Measurements from ENCODE around the gene CDC25B. TPM values are rescaled to one million over a fixed set of nuclear protein-coding genes. Genes with fewer than 3 reads are reported as not detected.
A peak's percentile ranks its signal among the peaks of the same experiment; 100 is the strongest.

The CDC25B gene
- total and polyA plus RNA-seq, 2 of the 13 experiments (the other 11 are each of a cell fraction or from before 2014, with no cell fraction given): 14.5 to 19.4 TPM

DNA sequence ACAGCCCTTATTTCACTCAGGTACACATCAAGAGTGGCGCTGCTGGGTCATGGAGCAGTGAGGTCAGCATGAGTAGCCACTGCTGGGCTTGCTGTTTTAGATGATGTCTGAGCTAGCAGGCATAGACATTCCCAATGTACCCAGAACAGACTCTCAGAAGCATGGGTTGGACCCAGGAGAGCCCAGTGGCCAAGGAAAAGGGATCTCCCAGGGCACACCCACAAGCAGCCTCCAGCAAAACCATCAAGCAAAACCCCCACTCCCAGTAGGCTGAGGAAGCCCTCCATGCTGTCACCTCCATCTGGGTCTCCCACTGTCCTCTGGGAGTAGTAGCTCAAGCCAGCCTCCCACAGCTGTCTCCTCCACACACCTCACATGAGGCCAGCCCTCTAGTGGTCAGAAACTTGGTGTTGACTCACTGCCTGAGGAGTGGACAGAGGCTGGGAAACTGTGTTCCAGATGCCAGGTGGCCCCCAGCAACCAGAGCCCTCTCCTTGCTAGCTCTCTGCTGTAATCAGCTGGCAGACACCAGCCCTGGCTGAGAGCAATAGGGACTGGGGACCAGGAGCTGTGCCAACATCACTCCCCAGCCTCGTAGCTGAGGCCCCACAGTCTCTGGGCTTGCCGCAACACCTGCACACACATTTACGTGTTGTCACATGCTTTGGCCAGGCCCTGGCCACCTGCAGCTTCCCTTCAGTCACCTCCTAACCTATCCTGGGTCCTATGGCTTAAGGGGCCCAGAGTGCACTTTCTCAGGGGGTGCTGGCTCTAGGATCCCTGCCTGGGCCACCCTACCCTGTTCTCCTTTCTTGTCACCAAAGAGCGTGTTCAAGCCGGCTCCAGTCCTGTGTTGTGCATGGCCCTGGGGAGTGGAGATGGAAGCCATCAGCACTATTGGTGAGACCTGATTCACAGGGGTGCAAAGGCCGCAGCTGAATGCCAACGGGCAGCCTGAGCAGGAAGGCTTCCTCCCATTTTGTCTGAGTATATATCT, 22.3 kb downstream of the CDC25B start (continued):
- TF ChIP-seq DR1 (CRISPR knock-in tag; IDR thresholded peaks at IDR 0.05): peak; percentile 19; the same call in 1 of the 2 replicates
- no peak; the same call in 1 of the 2 replicates for TF ChIP-seq ZNF766 (CRISPR knock-in tag; IDR thresholded peaks at IDR 0.05; ENCODE audit: borderline replicate concordance)
- no peak for TF ChIP-seq JUNB (CRISPR knock-in tag; IDR thresholded peaks at IDR 0.05; ENCODE audit: borderline replicate concordance)
- TF ChIP-seq, protein P1, sequence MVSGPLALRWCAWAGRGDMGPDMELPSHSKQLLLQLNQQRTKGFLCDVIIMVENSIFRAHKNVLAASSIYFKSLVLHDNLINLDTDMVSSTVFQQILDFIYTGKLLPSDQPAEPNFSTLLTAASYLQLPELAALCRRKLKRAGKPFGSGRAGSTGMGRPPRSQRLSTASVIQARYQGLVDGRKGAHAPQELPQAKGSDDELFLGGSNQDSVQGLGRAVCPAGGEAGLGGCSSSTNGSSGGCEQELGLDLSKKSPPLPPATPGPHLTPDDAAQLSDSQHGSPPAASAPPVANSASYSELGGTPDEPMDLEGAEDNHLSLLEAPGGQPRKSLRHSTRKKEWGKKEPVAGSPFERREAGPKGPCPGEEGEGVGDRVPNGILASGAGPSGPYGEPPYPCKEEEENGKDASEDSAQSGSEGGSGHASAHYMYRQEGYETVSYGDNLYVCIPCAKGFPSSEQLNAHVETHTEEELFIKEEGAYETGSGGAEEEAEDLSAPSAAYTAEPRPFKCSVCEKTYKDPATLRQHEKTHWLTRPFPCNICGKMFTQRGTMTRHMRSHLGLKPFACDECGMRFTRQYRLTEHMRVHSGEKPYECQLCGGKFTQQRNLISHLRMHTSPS (CRISPR knock-in tag; IDR thresholded peaks at IDR 0.05; ENCODE audit: low read depth): peak; percentile 84; the same call in 1 of the 2 replicates
- no peak for TF ChIP-seq ZNF251 (CRISPR knock-in tag; IDR thresholded peaks at IDR 0.05)
- peak; percentile 86 for TF ChIP-seq ZMYM4 (CRISPR knock-in tag; IDR thresholded peaks at IDR 0.05)
- TF ChIP-seq PAF1 (CRISPR knock-in tag; IDR thresholded peaks at IDR 0.05): no peak
- TF ChIP-seq, protein P2, sequence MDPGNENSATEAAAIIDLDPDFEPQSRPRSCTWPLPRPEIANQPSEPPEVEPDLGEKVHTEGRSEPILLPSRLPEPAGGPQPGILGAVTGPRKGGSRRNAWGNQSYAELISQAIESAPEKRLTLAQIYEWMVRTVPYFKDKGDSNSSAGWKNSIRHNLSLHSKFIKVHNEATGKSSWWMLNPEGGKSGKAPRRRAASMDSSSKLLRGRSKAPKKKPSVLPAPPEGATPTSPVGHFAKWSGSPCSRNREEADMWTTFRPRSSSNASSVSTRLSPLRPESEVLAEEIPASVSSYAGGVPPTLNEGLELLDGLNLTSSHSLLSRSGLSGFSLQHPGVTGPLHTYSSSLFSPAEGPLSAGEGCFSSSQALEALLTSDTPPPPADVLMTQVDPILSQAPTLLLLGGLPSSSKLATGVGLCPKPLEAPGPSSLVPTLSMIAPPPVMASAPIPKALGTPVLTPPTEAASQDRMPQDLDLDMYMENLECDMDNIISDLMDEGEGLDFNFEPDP (CRISPR knock-in tag; conservative IDR thresholded peaks at IDR 0.05): no peak
- TF ChIP-seq, protein P3, sequence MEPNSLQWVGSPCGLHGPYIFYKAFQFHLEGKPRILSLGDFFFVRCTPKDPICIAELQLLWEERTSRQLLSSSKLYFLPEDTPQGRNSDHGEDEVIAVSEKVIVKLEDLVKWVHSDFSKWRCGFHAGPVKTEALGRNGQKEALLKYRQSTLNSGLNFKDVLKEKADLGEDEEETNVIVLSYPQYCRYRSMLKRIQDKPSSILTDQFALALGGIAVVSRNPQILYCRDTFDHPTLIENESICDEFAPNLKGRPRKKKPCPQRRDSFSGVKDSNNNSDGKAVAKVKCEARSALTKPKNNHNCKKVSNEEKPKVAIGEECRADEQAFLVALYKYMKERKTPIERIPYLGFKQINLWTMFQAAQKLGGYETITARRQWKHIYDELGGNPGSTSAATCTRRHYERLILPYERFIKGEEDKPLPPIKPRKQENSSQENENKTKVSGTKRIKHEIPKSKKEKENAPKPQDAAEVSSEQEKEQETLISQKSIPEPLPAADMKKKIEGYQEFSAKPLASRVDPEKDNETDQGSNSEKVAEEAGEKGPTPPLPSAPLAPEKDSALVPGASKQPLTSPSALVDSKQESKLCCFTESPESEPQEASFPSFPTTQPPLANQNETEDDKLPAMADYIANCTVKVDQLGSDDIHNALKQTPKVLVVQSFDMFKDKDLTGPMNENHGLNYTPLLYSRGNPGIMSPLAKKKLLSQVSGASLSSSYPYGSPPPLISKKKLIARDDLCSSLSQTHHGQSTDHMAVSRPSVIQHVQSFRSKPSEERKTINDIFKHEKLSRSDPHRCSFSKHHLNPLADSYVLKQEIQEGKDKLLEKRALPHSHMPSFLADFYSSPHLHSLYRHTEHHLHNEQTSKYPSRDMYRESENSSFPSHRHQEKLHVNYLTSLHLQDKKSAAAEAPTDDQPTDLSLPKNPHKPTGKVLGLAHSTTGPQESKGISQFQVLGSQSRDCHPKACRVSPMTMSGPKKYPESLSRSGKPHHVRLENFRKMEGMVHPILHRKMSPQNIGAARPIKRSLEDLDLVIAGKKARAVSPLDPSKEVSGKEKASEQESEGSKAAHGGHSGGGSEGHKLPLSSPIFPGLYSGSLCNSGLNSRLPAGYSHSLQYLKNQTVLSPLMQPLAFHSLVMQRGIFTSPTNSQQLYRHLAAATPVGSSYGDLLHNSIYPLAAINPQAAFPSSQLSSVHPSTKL (CRISPR knock-in tag; IDR thresholded peaks at IDR 0.05): peak; percentile 63
- TF ChIP-seq ZNF563 (CRISPR knock-in tag; IDR thresholded peaks at IDR 0.05): peak; percentile 63; the same call in 1 of the 2 replicates
- TF ChIP-seq ASH2L (IDR thresholded peaks at IDR 0.05; ENCODE audit: insufficient read length, low read depth, low read length): peak; percentile 60
- TF ChIP-seq, protein P4, sequence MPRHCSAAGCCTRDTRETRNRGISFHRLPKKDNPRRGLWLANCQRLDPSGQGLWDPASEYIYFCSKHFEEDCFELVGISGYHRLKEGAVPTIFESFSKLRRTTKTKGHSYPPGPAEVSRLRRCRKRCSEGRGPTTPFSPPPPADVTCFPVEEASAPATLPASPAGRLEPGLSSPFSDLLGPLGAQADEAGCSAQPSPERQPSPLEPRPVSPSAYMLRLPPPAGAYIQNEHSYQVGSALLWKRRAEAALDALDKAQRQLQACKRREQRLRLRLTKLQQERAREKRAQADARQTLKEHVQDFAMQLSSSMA (CRISPR knock-in tag; IDR thresholded peaks at IDR 0.05): peak; percentile 81; the same call in 1 of the 2 replicates
- TF ChIP-seq ZNF7 (CRISPR knock-in tag; IDR thresholded peaks at IDR 0.05): no peak; the same call in 1 of the 2 replicates
- TF ChIP-seq, protein P5, sequence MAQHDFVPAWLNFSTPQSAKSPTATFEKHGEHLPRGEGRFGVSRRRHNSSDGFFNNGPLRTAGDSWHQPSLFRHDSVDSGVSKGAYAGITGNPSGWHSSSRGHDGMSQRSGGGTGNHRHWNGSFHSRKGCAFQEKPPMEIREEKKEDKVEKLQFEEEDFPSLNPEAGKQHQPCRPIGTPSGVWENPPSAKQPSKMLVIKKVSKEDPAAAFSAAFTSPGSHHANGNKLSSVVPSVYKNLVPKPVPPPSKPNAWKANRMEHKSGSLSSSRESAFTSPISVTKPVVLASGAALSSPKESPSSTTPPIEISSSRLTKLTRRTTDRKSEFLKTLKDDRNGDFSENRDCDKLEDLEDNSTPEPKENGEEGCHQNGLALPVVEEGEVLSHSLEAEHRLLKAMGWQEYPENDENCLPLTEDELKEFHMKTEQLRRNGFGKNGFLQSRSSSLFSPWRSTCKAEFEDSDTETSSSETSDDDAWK (CRISPR knock-in tag; IDR thresholded peaks at IDR 0.05): no peak
- TF ChIP-seq NONO (IDR thresholded peaks at IDR 0.05): no peak
- TF ChIP-seq NONO (CRISPR knock-in tag; conservative IDR thresholded peaks at IDR 0.05): peak; percentile 92
- no peak for TF ChIP-seq ZNF256 (CRISPR knock-in tag; conservative IDR thresholded peaks at IDR 0.05)
- peak; percentile 84; the same call in 1 of the 2 replicates for TF ChIP-seq ZNF337 (CRISPR knock-in tag; IDR thresholded peaks at IDR 0.05; ENCODE audit: borderline replicate concordance, low read depth)
- TF ChIP-seq BHLHE40 (IDR thresholded peaks at IDR 0.05; ENCODE audit: low read length): peak; percentile 71

All from HepG2 (cell line).